Stimulated activated CD8-positive, alpha-beta memory T cell treated with anti-CD3 and anti-CD28 coated beads, Interleukin-7, amount 100 ng/mL, for 4 hours (primary cell): ENCODE measurements around the gene FBF1.

Source experiments
- DNase-seq, 2 donors: peaks; one replicate each; pipeline ENCODE4 v3.0.0-alpha.2; 2020; ENCODE audit warnings: low read depth in 2 of 2

Gene FBF1

GRCh38 chr17:75950421-75950820 is 9.6 kb upstream of the FBF1 start:
- DNase-seq = no peak

DNA sequence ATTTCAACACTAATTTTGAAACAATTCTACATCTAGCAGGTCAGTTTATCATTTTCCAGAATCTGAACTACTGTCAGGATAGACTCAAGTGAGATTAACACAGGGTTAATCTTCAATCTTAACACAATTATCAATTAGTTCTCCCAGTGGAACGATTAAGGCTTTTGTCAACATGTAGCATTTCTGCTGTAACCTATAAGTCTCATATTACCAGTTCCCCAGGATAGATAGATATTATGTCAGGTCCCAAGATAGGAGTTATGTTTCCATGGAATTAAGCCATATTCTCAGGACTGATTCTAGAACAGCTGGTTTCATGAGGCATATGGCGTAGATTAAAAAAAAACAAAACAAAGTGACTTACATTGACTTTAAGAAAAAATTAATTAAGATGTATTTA is 4.4 kb upstream of the FBF1 start:
- DNase-seq = no peak

DNA sequence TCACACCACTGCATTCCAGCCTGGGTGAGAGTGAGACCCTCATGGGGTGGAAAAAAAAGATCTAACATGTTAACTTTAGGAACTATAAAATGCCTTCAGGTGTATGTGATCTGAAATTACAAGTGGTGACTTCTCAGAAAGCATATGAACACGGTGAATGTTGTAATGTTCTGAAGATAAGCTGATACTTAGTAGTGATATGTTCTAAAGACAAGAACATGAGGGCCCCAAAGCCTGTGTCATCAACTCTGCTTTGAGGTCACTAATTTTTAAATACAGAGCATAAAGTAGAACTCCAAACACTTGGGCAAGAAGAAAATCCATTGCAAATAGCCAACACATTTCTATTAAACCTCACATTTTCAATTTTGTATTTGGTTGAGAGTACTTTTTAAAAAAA is 2.6 kb upstream of the FBF1 start:
- DNase-seq = no peak

GRCh38 chr17:75942473-75942872 is 1.6 kb upstream of the FBF1 start:
- DNase-seq = no peak

- DNase-seq = no peak
Observed at GRCh38 chr17:75941442-75941819, 589 bp upstream of the FBF1 start.

- no peak for DNase-seq
Observed at GRCh38 chr17:75937652-75938051, 3.2 kb downstream of the FBF1 start.

DNA sequence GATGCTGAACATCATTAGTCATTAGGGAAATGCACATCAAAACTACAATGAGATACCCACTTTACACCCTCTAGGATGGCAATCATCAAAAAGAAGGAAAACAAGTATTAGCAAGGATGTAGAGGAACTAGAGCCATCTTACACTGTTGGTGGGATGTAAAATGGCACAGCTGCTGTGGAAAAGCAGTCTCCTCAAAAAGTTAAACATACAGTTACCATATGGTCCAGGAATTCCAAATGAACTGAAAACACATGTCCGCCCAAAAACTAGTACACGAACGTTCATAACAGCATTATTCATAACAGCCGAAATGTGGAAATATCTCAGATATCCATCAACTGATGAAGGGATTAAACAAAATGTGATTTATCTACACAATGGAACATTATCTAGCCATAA is 7.0 kb downstream of the FBF1 start:
- no peak for DNase-seq

GRCh38 chr17:75932852-75933251 is 8.0 kb downstream of the FBF1 start:
- no peak for DNase-seq

DNA sequence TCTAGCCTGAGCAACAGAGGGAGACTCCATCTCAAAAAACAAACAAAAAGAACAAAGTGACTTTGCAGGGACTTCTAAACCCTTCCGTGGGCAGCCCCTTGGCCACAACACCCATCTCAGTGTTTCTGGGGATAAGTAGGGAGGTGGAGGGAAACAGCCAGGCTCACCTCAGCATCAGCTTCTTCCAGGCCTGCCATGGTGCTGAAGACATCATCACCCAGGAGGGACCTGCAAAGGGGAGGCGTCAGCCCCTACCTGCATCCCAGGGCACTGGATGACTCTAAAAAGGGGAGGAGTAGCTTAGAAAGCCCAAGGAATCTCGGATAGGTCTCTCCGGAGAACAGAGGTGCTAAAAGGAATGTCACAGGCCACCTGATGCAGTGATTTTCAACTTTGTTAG is 9.8 kb downstream of the FBF1 start:
- DNase-seq = no peak

DNA sequence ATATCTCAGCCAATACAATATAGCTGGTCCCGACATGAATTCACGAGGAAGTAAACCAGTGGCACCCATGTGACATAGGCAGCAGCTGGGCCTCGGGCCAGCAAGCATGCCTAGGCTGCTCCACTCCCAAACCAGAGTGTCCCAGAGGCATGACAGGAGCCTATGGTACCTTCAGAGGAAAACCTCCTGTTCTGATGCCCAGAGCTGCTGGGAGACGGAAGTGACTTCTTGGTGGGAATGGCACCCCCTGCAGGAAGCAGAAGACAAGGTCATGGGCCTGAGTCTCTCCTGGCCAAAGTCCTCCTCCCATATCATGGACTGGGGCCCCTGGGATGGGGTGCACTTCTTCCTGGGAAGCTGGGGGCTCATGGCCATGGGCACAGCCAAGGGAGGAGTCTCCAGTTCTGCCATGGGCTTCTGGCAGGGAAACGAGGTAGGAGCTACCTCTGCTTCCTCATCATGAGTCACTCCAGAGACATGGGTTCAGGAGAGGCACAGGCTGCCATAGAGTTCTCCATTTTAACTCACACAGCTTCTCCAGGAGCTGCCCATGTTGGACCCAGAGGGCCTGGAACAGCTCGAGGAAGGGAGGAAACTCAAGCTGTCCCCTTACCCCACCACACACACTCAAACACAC is 13.4 kb downstream of the FBF1 start:
- no peak for DNase-seq

GRCh38 chr17:75926456-75926855 is 14.4 kb downstream of the FBF1 start:
- no peak for DNase-seq

- no peak for DNase-seq
Observed at GRCh38 chr17:75925912-75926311, 14.9 kb downstream of the FBF1 start.

- no peak for DNase-seq
Observed at GRCh38 chr17:75925103-75925502, 15.7 kb downstream of the FBF1 start.

DNA sequence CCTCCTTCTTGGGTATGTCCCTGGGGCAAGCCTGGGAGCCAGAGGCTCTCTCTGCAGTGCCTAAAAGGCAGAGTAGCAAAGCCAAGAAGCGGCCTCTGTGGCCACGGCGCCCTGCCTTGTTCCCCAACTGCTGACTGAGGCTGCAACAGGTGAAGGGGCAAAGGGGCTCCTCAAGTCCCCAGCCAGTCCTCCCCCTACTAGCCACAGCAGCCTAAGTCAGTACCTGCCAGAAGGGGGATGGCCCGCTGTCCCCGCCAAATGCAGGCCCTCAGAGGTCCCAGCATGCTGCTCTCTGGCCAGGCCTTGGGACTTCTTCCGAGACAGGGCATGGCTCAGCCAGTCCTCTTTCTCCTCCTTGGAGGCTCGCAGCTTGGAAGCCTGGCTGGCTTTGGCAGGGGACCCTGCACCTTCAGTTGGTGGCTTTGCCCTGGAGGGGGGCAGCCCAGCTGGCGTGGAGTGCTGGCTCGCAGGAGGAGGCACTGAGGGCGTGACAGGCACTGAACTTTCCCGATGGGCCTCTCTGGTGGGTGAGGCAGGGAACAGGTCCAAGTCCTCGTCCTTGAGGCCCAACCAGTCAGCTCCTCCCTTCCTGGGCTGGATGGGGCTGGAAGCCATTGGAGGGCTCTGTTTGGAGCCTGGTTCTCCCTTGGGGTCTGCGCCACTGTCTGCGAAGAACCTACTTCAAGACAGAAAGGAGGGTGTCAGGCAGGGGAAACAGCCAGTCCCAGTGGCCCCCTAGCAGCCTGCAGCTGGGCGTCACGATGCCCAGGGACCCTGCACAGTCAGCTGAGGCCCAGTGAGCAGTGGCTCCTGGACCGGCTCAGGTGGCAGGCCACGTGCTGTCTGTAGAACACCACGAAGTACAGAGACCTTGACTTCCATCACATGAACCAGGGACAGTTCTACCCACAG is 17.6 kb downstream of the FBF1 start:
- DNase-seq = no peak

- no peak for DNase-seq
Observed at GRCh38 chr17:75922173-75922961, 18.5 kb downstream of the FBF1 start.

DNA sequence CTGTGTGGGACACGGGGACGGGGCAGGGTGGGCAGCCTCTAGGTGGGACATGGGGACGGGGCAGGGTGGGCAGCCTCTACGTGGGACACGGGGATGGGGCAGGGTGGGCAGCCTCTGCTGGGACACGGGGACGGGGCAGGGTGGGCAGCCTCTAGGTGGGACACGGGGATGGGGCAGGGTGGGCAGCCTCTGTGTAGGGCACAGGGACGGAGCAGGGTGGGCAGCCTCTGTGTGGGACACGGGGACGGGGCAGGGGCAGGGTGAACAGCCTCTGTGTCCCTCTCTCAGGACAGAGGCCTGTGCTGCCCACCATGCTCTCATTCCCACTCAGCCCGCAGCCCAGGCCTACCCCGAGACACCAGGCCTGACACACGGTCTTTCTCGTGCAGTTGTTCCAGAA is 19.2 kb downstream of the FBF1 start:
- no peak for DNase-seq

GRCh38 chr17:75920045-75920560 is 20.7 kb downstream of the FBF1 start:
- no peak for DNase-seq

DNA sequence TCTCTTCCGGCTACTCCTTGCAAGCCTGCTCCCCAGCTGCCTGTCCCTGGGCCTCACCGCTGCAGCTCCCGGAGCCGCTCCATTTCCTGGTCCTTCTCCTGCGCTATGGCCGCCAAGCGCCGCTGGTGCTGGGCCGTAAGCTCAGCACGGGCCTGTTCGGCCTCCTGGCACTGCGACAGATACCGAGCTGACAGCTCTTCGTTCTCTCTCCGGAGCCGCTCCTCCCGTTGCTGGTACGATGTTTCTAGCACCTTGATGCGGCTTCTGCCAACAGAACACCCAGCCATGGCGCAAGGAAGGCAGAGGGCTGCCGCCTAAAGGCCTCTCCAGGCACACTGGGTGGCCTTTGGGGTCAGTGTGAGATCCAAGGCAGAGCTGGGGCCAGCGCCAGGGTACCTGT is 21.2 kb downstream of the FBF1 start:
- DNase-seq = no peak

GRCh38 chr17:75917917-75918445 is 22.9 kb downstream of the FBF1 start:
- no peak for DNase-seq

GRCh38 chr17:75917141-75917916 is 23.5 kb downstream of the FBF1 start:
- no peak for DNase-seq

DNA sequence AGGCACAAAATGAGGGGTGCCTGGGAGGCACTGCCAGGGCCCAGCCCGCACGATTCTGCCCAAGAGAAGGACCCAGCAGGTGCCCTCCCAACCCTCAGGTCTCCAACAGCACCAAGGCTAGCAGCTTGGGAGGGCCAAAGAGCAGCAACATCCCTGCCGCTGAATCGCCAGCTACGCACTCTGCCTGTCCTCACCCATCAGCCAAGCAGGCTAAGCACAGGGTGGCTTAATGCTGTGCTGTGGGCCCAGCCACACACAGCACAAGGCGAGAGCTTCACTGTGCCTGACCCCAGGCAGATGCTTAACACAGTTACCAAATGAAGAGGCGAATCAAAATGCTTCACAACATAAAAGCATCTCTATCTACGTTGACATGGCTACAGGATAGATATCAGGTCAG is 25.6 kb downstream of the FBF1 start:
- no peak for DNase-seq
